ENCODE data around the gene EIF3M. TPM values are rescaled to one million over a fixed set of nuclear protein-coding genes. Genes with fewer than 3 reads are reported as not detected.

The EIF3M gene
- polyA plus RNA-seq, 1 of the 3 experiments (the other 2 are of a cell fraction): 359 TPM

DNA sequence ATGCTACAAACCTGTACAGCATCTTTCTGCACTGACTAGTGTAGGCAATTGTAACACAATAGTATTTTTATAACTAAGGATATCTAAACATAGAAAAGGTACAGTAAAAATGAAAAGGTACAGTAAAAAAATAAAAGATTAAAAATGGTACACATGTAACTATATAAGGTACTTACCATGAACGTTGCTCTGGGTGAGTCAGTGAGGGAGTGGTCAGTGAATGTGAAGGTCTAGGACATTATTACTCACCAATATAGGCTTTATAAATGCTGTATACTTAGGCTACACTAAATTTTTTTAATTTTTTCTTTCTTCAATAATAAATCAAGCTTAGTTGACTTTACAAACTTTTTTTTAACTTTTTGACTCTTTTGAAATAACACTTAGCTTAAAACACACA is 59.9 kb downstream of the EIF3M start:
- no peak for DNase-seq
- no peaks in the 10 kb centered on the region for H3K9me2 ChIP-seq
- H3K27me3 ChIP-seq (ENCODE audit: insufficient read depth): no peaks in the 10 kb centered on the region
- no peak overlapping the region for H3K4me3 ChIP-seq (ENCODE audit: low read depth in 2 of 2, low read length in 1 of 2)
- H3K27ac ChIP-seq (ENCODE audit: low read depth in 2 of 2, low read length in 1 of 2): no peak overlapping the region
- ChIA-PET CTCF (no interaction called here), POLR2A (no interaction called here)
- no peak overlapping the region for H3K4me2 ChIP-seq
- H3K9me3 ChIP-seq: no peaks in the 10 kb centered on the region; the same call in 1 of the 2 replicates
- H3K36me3 ChIP-seq (replicated peaks in 1 of 2; ENCODE audit: control insufficient read depth in 1 of 2, insufficient read depth in 2 of 2, low read length in 1 of 2): no peaks in the 10 kb centered on the region
- H2AFZ ChIP-seq (ENCODE audit: low read depth): no peak overlapping the region
- no peaks in the 10 kb centered on the region for H4K20me1 ChIP-seq (ENCODE audit: insufficient read depth)
- H3K79me2 ChIP-seq (ENCODE audit: insufficient read depth): no peaks in the 10 kb centered on the region
- WGBS (ENCODE audit: low lambda C conversion rate): 3% methylated on average over 1 of the region's 1 CpG
- H3K4me1 ChIP-seq (ENCODE audit: control insufficient read depth in 1 of 2, insufficient read depth in 2 of 2, low read depth in 1 of 2, low read length in 1 of 2): no peaks in the 10 kb centered on the region
- H3F3A ChIP-seq (replicated peaks; ENCODE audit: insufficient read depth): no peaks in the 10 kb centered on the region
- no peak overlapping the region for H3K9ac ChIP-seq
- no peak for TF ChIP-seq TCF12 (IDR thresholded peaks at IDR 0.05)
- no peak for TF ChIP-seq MEF2A (IDR thresholded peaks at IDR 0.05; ENCODE audit: borderline replicate concordance, low read depth)
- TF ChIP-seq, protein P1, sequence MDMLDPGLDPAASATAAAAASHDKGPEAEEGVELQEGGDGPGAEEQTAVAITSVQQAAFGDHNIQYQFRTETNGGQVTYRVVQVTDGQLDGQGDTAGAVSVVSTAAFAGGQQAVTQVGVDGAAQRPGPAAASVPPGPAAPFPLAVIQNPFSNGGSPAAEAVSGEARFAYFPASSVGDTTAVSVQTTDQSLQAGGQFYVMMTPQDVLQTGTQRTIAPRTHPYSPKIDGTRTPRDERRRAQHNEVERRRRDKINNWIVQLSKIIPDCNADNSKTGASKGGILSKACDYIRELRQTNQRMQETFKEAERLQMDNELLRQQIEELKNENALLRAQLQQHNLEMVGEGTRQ (IDR thresholded peaks at IDR 0.05; ENCODE audit: borderline replicate concordance, low read depth, low read length): no peak
- no peak for TF ChIP-seq SIN3A (IDR thresholded peaks at IDR 0.05; ENCODE audit: borderline replicate concordance, low read depth, low read length)
- no peak for TF ChIP-seq GATA2 (CRISPR knock-in tag; IDR thresholded peaks at IDR 0.05)
- TF ChIP-seq TAF1 (IDR thresholded peaks at IDR 0.05; ENCODE audit: borderline replicate concordance, low read depth, low read length): no peak
- no peak for TF ChIP-seq EZH2phosphoT487 (IDR thresholded peaks at IDR 0.05; ENCODE audit: borderline replicate concordance, low read depth)

Other genes starting within 250 kb of the EIF3M start
- gene WT1, start 148.3 kb upstream of the EIF3M start, polyA plus RNA-seq (2012; rRNA removed): 0.15 and 0.49 TPM in 2 replicates
- not detected in 2 replicates for gene CCDC73, start 210.8 kb downstream of the EIF3M start, polyA plus RNA-seq (2012; rRNA removed)
- 0.21 TPM in 2 replicates for gene PRRG4, start 246.1 kb downstream of the EIF3M start, polyA plus RNA-seq (2012; rRNA removed)

Measured in SK-N-SH (cell line).